ENCODE results near the gene KRTAP10-3.
"Not testable (repeated sequence)": the region's sequence is repeated elsewhere in the genome, so short reads cannot be mapped to it uniquely, and the experiment has no call there.

KRTAP10-3 gene

DNA sequence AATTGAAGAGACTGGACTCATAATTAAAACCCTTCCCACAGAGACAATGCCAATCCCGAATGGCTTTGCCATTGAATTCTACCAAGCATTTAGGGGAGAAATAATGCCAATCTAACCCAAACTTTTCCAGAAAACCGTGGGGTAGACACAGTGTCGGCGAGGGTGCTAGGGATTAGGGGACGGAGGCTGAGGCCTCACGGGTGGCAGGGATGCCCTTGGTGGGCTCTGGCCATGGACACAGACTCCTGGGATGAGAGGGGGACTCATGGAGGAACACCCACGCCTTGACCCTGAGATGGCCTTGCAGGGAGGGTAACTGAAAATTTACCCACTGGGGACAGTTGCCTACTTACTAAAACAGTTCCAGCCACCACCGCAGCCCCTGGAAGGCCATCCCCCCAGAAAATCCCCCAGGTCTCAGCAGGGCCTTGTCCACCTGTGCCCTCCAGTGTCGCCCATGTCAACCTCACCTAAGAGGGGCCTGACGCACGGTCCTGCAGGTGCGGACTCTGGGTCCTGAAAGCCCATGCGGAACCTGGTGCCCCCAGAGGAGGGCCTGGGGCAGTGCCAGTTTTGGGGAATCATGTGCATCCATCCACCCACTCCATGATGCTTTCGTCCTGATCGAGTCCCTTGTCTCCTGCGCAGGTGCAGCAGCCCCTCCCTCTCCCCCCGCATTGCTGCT, 19.9 kb upstream of the KRTAP10-3 start:
- no peak for TF ChIP-seq CTCF (IDR thresholded peaks at IDR 0.05; ENCODE audit: control insufficient read depth, insufficient read depth, low read depth, low read length, missing control alignments)
- H3K4me3 ChIP-seq (ENCODE audit: control insufficient read depth, low read depth, low read length), result no peak overlapping the region
- DNase-seq (ENCODE audit: low read depth), result no peak

GRCh38 chr21:44576025-44576420, 17.4 kb upstream of the KRTAP10-3 start:
- DNase-seq (ENCODE audit: low read depth), result no peak
- no peak for TF ChIP-seq CTCF (IDR thresholded peaks at IDR 0.05; ENCODE audit: control insufficient read depth, insufficient read depth, low read depth, low read length, missing control alignments)
- no peak overlapping the region for H3K4me3 ChIP-seq (ENCODE audit: control insufficient read depth, low read depth, low read length)

- no peak for TF ChIP-seq CTCF (IDR thresholded peaks at IDR 0.05; ENCODE audit: control insufficient read depth, insufficient read depth, low read depth, low read length, missing control alignments)
- no peak overlapping the region for H3K4me3 ChIP-seq (ENCODE audit: control insufficient read depth, low read depth, low read length)
- no peak for DNase-seq (ENCODE audit: low read depth)
These were observed 16.9 kb upstream of the KRTAP10-3 start for GRCh38 chr21:44575307-44576024.

DNA sequence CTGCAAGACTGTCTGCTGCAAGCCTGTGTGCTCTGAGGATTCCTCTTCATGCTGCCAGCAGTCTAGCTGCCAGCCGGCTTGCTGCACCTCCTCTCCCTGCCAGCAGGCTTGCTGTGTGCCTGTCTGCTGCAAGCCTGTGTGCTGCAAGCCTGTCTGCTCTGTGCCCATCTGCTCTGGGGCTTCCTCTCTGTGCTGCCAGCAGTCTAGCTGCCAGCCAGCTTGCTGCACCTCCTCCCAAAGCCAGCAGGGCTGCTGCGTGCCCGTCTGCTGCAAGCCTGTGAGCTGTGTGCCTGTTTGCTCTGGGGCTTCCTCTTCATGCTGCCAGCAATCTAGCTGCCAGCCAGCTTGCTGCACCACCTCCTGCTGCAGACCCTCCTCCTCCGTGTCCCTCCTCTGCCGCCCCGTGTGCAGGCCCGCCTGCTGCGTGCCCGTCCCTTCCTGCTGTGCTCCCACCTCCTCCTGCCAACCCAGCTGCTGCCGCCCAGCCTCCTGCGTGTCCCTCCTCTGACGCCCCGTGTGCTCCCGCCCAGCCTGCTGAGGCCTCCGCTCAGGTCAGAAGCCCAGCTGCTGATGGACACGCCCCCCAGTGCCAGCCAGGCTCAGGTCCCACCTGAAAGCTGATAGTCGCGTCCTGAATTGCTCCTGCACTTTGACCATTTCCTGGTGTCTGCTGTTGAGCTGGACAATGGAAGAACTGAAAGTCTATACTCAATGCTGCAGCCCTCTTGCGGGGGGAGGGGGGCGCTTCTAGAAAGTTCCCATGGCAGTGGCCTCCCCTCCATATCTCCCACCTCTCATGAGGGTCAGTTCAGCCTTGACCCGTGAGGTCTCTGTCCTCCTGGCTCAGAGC, 16.1 kb upstream of the KRTAP10-3 start:
- no peak overlapping the region for H3K4me3 ChIP-seq (ENCODE audit: control insufficient read depth, low read depth, low read length)
- no peak for DNase-seq (ENCODE audit: low read depth)
- TF ChIP-seq CTCF (IDR thresholded peaks at IDR 0.05; ENCODE audit: control insufficient read depth, insufficient read depth, low read depth, low read length, missing control alignments), result no peak

DNA sequence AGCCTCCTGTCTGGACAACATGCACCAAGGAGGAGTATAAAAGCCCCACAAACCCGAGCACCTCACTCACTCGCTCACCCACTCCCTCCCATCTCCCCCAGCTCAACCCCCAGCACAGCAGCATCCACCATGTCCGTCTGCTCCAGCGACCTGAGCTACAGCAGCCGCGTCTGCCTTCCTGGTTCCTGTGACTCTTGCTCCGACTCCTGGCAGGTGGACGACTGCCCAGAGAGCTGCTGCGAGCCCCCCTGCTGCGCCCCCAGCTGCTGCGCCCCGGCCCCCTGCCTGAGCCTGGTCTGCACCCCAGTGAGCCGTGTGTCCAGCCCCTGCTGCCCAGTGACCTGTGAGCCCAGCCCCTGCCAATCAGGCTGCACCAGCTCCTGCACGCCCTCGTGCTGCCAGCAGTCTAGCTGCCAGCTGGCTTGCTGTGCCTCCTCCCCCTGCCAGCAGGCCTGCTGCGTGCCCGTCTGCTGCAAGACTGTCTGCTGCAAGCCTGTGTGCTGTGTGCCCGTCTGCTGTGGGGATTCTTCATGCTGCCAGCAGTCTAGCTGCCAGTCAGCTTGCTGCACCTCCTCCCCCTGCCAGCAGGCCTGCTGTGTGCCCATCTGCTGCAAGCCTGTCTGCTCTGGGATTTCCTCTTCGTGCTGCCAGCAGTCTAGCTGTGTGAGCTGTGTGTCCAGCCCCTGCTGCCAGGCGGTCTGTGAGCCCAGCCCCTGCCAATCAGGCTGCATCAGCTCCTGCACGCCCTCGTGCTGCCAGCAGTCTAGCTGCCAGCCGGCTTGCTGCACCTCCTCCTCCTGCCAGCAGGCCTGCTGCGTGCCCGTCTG, 15.2 kb upstream of the KRTAP10-3 start, which contains the start of gene KRTAP10-4:
Gene KRTAP10-4, plus strand, starts transcription at position 100 of the 827 bp plus-strand sequence. Its CDS starts 30 bp downstream, at position 130.
- H3K4me3 ChIP-seq (ENCODE audit: control insufficient read depth, low read depth, low read length); DNase-seq (ENCODE audit: low read depth): not testable (repeated sequence)

DNA sequence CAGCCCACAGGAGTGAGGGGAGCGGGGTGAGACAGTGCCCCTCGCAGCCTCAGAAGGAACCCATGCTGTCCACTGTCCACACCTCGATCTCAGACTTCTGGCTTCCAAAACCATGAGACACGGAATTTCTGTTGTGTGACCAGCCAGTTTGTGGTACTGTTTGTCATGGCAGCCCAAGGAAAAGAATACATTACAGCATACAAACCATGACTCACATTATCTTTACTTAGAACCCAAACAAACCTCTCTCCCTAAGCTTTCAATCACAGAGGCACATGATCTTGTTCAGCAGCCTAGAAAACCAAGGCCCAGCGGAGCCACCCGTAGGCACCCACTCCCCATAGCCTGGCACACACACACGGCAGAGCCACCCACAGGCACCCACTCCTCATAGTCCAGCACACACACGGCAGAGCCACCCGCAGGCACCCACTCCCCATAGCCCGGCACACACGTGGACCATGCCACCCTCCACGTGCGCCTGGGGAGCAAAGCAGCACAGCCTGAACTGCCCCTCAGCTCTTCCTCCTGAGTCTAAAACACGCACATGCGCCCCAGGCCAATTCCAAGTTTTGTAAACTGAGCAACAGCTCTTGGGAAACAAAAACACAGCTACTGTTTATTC, 14.5 kb upstream of the KRTAP10-3 start:
- TF ChIP-seq CTCF (IDR thresholded peaks at IDR 0.05; ENCODE audit: control insufficient read depth, insufficient read depth, low read depth, low read length, missing control alignments), result no peak
- no peak overlapping the region for H3K4me3 ChIP-seq (ENCODE audit: control insufficient read depth, low read depth, low read length)
- no peak for DNase-seq (ENCODE audit: low read depth)

Data from AG09309 (cell line).